Panc1 (cell line): ENCODE data around the gene NOS3. TPM values are rescaled to one million over a fixed set of nuclear protein-coding genes. Genes with fewer than 3 reads are reported as not detected.

Experiments
- ATAC-seq: fragments of 200-7000 bp; cut with Tn5 transposase; 2 replicates; pipeline ENCODE4 v1.9.1; 2020; ENCODE audit warnings: mild to moderate bottlenecking, moderate library complexity
- BruUV-seq: library from RNA; stranded (reverse); fragments of 400-500 nt; replicated peaks from 2 replicates; lab custom pipeline; 2021; lab: Mats Ljungman, UMichigan
- CTCF ChIA-PET: fragments of 300-600 bp; sonication (Branson Sonifier 250); formaldehyde crosslinking; loops from one replicate; lab custom pipeline; 2022; ENCODE audit warnings: antibody characterized with exemption; lab: Charles Lee
- POLR2A ChIA-PET: fragments of 300-600 bp; sonication (Branson Sonifier 250); formaldehyde crosslinking; loops from one replicate; lab custom pipeline; 2022; ENCODE audit warnings: antibody characterized with exemption; lab: Charles Lee
- DNase-seq: peaks from one replicate; pipeline ENCODE4 v3.0.0-alpha.2; 2010; ENCODE audit warnings: low read depth, low spot score
- H3K27ac ChIP-seq: 2 replicates; pipeline ENCODE4 v1.5.1; 2011; ENCODE audit warnings: mild to moderate bottlenecking, low read length, inconsistent platforms
- H3K27me3 ChIP-seq: fragments of 200-500 bp; sonication (Bioruptor generic); 2 replicates; pipeline ENCODE4 v1.6.0; 2014; ENCODE audit warnings: low read length, inconsistent platforms; ENCODE audit not compliant: control insufficient read depth, insufficient read depth
- H3K36me3 ChIP-seq: fragments of 200-500 bp; sonication (Bioruptor generic); 2 replicates; pipeline ENCODE4 v1.5.1; 2014; ENCODE audit warnings: inconsistent platforms, mild to moderate bottlenecking, low read length, moderate library complexity; ENCODE audit not compliant: control insufficient read depth, insufficient read depth
- H3K4me1 ChIP-seq: 2 replicates; pipeline ENCODE4 v1.5.1; 2011; ENCODE audit warnings: inconsistent platforms, mild to moderate bottlenecking, low read length, moderate library complexity; ENCODE audit not compliant: control insufficient read depth, insufficient read depth
- H3K4me3 ChIP-seq, 2 experiments: 2 replicates each; pipeline ENCODE4 v1.5.1; 2011 to 2012; ENCODE audit warnings: low read depth in 2 of 2, low read length in 2 of 2, mild to moderate bottlenecking in 2 of 2, inconsistent platforms in 1 of 2, moderate library complexity in 1 of 2
- H3K9me3 ChIP-seq: fragments of 200-500 bp; sonication (Bioruptor generic); 2 replicates; pipeline ENCODE4 v1.5.1; 2014; ENCODE audit warnings: low read depth, mild to moderate bottlenecking, inconsistent platforms, low read length, moderate library complexity; ENCODE audit not compliant: control insufficient read depth, insufficient read depth
- POLR2AphosphoS5 ChIP-seq: IDR thresholded peaks from 2 replicates; pipeline ENCODE4 v1.6.1; 2012; ENCODE audit warnings: mild to moderate bottlenecking, low read depth, low read length, moderate library complexity
- REST ChIP-seq, 2 experiments: IDR thresholded peaks; 2 replicates each; pipeline ENCODE4 v1.6.1; 2011 to 2012; ENCODE audit warnings: low read depth in 2 of 2, control low read depth in 1 of 2, low read length in 1 of 2, mild to moderate bottlenecking in 1 of 2, moderate library complexity in 1 of 2; ENCODE audit not compliant: insufficient read depth in 1 of 2
- SIN3A ChIP-seq: IDR thresholded peaks from 2 replicates; pipeline ENCODE4 v1.6.1; 2012; ENCODE audit warnings: low read depth, mild to moderate bottlenecking, low read length, moderate library complexity, borderline replicate concordance; ENCODE audit not compliant: insufficient read depth
- TCF7L2 ChIP-seq: IDR thresholded peaks from 2 replicates; pipeline ENCODE4 v1.6.1; 2011; ENCODE audit warnings: mild to moderate bottlenecking, low read depth, low read length, inconsistent platforms
- in situ Hi-C: cut with HindIII; loops from 2 replicates; pipeline ENCODE4 v1.10.0; 2016; ENCODE audit warnings: low sequenced_read_pairs, low pct_unique_long_range_greater_than_20kb
- intact Hi-C: fragments of 100-400 bp; cut with micrococcal nuclease; formaldehyde crosslinking; loops from one replicate; pipeline ENCODE4 v1.10.0; 2022; ENCODE audit not compliant: unreplicated experiment
- total RNA-seq: library from RNA; stranded (reverse); gene quantifications from one replicate; pipeline ENCODE4 v1.2.1, GENCODE V29; 2021; ENCODE audit not compliant: unreplicated experiment
- TF ChIP-seq, protein P1 (sequence below): fragments of 450-650 bp; IDR thresholded peaks from 2 replicates; pipeline ENCODE4 v1.5.1; 2017; ENCODE audit warnings: mild to moderate bottlenecking

Gene NOS3
- total RNA-seq, 1 experiment from 2014 or later = 3.1 TPM

GRCh38 chr7:150951181-150951520, 39.7 kb upstream of the NOS3 start:
- no peak for ATAC-seq
- intact Hi-C loops (no loop called here), in situ Hi-C loops (no loop called here)
- no peak overlapping the region for H3K4me3 ChIP-seq
- H3K36me3 ChIP-seq = no peaks in the 10 kb centered on the region
- no peaks in the 10 kb centered on the region for H3K27me3 ChIP-seq
- DNase-seq = no peak
- H3K9me3 ChIP-seq = no peaks in the 10 kb centered on the region
- ChIA-PET CTCF (interaction anchor here (0.6 kb wide), 1 partner anchor 48 kb away, joined by 5 read pairs; no protein-coding TSS in a partner anchor), POLR2A (no interaction called here)
- no peaks in the 10 kb centered on the region for H3K4me1 ChIP-seq
- BruUV-seq = no TSS peak
- TF ChIP-seq, protein P1, sequence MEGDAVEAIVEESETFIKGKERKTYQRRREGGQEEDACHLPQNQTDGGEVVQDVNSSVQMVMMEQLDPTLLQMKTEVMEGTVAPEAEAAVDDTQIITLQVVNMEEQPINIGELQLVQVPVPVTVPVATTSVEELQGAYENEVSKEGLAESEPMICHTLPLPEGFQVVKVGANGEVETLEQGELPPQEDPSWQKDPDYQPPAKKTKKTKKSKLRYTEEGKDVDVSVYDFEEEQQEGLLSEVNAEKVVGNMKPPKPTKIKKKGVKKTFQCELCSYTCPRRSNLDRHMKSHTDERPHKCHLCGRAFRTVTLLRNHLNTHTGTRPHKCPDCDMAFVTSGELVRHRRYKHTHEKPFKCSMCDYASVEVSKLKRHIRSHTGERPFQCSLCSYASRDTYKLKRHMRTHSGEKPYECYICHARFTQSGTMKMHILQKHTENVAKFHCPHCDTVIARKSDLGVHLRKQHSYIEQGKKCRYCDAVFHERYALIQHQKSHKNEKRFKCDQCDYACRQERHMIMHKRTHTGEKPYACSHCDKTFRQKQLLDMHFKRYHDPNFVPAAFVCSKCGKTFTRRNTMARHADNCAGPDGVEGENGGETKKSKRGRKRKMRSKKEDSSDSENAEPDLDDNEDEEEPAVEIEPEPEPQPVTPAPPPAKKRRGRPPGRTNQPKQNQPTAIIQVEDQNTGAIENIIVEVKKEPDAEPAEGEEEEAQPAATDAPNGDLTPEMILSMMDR = no peak
- TF ChIP-seq POLR2AphosphoS5 (no peak), REST (IDR thresholded peaks at IDR 0.05; ENCODE audit: insufficient read depth in 1 of 2, low read depth in 2 of 2, low read length in 1 of 2) (no peak), TCF7L2 (no peak), SIN3A (no peak)
- no peak overlapping the region for H3K27ac ChIP-seq

- no peak overlapping the region for H3K27ac ChIP-seq
- ATAC-seq = no peak
- BruUV-seq = no TSS peak
- TF ChIP-seq SIN3A = no peak
- TF ChIP-seq, protein P1 = no peak
- TF ChIP-seq TCF7L2 = no peak
- TF ChIP-seq REST (IDR thresholded peaks at IDR 0.05; ENCODE audit: insufficient read depth in 1 of 2, low read depth in 2 of 2, low read length in 1 of 2) = no peak
- ChIA-PET POLR2A (no interaction called here), CTCF (interaction anchor here (0.6 kb wide), 1 partner anchor 48 kb away, joined by 5 read pairs; no protein-coding TSS in a partner anchor)
- intact Hi-C loops = no loop called here
- H3K4me1 ChIP-seq = no peaks in the 10 kb centered on the region
- H3K36me3 ChIP-seq = no peaks in the 10 kb centered on the region
- H3K9me3 ChIP-seq = no peaks in the 10 kb centered on the region
- H3K27me3 ChIP-seq = no peaks in the 10 kb centered on the region
- no peak for DNase-seq
- in situ Hi-C loops = no loop called here
- H3K4me3 ChIP-seq = no peak overlapping the region
Observed at GRCh38 chr7:150951521-150951920, 39.3 kb upstream of the NOS3 start.
